GM10248 (cell line): Measurements from ENCODE around the gene NCBP3.

ENCODE experiments used
- CTCF ChIA-PET: fragments of 300-600 bp; sonication (Branson Sonifier 250); formaldehyde crosslinking; extraction: SDS; loops from one replicate; lab custom pipeline; 2021; ENCODE audit warnings: antibody characterized with exemption; lab: Yijun Ruan, JAX
- POLR2A ChIA-PET: fragments of 350-650 bp; sonication (Branson Sonifier 250); formaldehyde crosslinking; extraction: SDS; loops from one replicate; lab custom pipeline; 2020; ENCODE audit warnings: antibody characterized with exemption; lab: Yijun Ruan, JAX
- DNase-seq: peaks from one replicate; pipeline ENCODE4 v3.0.0; 2012; ENCODE audit errors: extremely low spot score
- TF ChIP-seq, protein P1 (sequence below): IDR thresholded peaks from 2 replicates; pipeline ENCODE4 v1.5.1; 2012; ENCODE audit warnings: mild to moderate bottlenecking, low read depth; ENCODE audit errors: extremely low read depth, missing control alignments, control extremely low read depth

The NCBP3 gene

DNA sequence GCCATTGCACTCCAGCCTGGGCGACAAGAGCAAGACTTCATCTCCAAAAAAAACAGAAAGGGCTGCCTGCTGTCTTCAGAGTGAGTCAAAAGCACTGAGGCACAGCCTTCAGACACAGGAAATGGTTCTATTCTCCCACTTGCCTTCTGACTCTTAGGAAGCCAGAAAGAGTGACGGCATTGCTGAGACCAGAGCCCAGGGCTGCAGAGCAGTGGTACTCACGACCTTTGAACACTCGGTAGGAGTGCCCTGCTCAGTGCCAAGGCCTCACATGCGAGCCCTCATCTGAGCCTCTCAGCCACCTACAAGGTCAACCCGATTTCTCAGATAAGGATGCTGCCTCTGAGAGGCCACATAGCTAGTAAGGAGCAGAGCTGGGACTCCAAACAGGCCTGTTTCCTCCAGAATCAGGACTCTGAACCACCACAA, 41.5 kb downstream of the NCBP3 start:
- CTCF ChIA-PET: interaction anchor here (4.6 to 6.5 kb wide), 2 partner anchors 13 to 66 kb away, joined by 14 to 43 read pairs; no protein-coding TSS in a partner anchor
- POLR2A ChIA-PET: no interaction called here
- DNase-seq: peak; percentile 78
- TF ChIP-seq, protein P1, sequence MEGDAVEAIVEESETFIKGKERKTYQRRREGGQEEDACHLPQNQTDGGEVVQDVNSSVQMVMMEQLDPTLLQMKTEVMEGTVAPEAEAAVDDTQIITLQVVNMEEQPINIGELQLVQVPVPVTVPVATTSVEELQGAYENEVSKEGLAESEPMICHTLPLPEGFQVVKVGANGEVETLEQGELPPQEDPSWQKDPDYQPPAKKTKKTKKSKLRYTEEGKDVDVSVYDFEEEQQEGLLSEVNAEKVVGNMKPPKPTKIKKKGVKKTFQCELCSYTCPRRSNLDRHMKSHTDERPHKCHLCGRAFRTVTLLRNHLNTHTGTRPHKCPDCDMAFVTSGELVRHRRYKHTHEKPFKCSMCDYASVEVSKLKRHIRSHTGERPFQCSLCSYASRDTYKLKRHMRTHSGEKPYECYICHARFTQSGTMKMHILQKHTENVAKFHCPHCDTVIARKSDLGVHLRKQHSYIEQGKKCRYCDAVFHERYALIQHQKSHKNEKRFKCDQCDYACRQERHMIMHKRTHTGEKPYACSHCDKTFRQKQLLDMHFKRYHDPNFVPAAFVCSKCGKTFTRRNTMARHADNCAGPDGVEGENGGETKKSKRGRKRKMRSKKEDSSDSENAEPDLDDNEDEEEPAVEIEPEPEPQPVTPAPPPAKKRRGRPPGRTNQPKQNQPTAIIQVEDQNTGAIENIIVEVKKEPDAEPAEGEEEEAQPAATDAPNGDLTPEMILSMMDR: no peak

DNA sequence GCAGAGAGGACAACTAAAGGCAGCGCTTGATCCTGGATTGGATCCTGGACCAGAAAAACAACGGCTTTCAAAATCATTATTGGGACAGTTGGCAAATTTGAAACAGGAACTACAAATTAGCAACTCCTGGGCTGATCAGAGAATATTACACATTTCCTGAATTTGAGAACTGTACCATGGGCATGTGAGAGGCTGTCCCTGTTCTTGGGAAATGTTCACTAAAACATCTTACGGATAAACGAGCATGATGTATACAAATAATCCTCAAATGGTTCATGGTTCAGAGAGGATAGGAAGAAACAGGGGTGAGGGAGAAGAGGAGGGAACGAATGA, 42.8 kb downstream of the NCBP3 start:
- POLR2A ChIA-PET: interaction anchor here (0.6 kb wide), 1 partner anchor 14 kb away, joined by 4 read pairs; no protein-coding TSS in a partner anchor
- no peak for DNase-seq
- CTCF ChIA-PET: no interaction called here
- TF ChIP-seq, protein P1: no peak

DNA sequence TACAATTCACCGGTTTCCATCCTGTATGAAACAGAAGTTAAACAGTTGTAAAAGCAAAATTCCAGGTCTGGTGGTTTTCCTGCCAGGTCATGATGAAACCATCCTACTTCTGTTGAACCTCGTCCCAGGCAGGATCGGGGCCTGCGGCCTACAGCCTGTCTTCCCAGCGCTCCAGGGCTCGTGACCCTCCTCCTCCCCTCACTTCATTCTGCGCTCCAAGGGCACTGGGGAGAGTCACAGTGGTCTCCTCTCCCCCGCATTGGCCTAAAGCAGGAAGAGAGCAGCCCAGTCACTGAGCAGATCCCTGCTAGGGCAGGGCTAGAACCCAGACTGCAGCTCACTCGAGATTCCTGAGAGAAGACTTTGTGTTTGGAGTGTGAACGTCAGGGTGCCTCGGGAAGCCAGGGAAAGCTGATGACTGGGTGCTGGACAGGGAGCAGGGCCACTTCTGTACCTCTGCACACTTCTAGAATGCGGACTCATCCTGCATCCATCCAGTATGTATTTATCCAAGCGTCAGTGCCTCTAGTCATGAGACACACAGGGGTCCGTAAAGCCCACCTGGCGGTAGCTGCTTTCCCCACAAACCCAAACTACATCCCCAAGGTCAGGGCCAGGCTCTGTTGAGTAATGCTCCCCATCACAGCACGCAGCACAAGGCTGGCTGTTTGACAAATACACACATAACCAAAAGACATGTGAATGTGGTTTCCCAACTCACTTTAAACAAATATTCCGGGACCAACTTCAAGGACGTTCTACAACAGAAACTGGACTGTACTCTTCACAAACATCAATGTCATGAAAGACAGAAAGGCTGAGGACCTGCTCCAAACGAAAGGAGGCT, 43.4 kb downstream of the NCBP3 start:
- TF ChIP-seq, protein P1: no peak
- POLR2A ChIA-PET: interaction anchor here (0.6 kb wide), 1 partner anchor 14 kb away, joined by 4 read pairs; no protein-coding TSS in a partner anchor
- DNase-seq: no peak
- CTCF ChIA-PET: no interaction called here

DNA sequence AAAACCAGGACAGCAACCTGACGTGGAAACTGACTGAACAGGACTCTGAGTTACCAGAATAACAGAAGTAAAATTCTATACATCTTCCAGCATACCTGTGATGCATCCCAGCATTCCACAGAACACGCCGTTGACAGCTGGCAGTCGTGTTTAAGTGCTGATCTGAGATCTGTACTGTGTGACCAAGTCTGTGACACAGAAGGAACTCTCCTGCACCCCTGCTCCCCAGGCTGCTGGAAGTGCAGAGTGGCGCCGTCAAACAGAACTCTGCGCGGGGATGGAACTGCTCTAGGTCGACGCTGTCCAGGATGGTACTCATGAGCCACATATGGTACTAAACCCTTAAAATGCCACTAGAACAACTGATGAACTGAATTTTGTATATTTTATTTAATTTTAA, 44.3 kb downstream of the NCBP3 start:
- TF ChIP-seq, protein P1: no peak
- DNase-seq: no peak
- CTCF ChIA-PET: interaction anchor here (1.2 to 1.4 kb wide), 3 partner anchors 13 to 123 kb away, joined by 3 to 5 read pairs (median 3); no protein-coding TSS in a partner anchor
- POLR2A ChIA-PET: no interaction called here

DNA sequence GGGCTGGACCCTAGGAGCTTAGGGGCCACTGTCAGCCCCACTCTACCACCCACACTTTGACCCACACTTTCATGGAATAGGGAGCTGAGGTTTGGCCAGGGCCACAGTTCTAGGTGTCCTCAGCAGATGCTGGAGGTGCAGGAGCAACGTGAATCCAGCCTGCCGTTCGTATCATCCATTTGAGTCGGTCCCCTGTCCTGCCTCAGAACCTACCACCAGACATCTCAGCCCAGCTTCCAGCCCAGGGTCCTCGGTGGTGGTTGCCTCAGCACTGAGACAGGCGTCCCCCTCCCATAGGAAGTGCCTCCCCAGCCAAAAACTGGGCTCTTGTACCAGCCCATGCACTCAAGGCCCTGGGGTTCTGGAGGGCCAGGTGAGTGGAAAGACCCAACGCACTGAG, 44.7 kb downstream of the NCBP3 start:
- CTCF ChIA-PET: interaction anchor here (0.9 to 1.4 kb wide), 5 partner anchors 10 to 122 kb away, joined by 3 to 5 read pairs (median 3); no protein-coding TSS in a partner anchor
- TF ChIP-seq, protein P1: no peak
- DNase-seq: no peak
- POLR2A ChIA-PET: no interaction called here

DNA sequence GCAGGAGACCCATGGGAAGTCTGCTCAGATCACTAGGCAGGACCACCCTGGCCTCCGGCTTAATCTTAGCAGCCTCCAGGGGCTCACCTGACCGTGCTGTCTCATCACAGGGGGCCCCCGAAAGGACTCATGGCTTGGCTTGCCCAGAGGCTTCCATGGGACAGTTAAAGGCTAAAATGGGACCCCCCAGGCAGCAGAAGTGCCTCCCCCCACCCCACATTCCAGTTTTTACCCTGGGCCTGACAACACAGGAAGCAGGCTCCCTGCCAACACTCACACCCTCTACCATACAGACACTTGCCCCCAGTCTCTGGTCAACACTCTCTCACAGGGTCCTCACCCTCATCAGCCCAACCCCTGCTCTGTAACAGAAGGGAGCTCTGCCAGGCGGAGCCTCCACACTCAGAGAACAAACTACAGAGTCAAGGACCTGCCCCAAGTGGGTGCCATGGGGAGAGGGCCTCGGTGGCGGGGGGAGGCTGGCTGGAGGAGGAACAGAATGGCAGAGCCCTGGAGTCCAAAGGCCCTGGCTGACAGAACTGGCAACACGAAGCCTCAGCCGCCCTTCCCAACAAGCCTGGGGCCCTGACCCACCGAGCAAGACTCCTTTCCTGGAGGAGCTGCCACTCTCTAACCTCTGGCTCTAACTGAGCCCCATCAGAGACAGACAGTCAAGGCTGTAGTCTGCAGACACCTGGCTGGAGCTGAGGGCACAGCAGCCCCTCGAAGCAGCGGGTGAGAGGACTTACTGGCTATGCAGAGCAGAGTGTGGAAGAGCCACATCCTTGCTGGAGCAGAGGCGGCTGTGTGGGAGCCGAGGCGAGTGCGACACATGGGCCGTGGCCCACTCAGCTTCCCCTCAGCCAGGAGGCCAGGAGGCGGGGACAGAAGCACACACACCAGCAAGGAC, 45.4 kb downstream of the NCBP3 start, which contains the start of gene ITGAE:
Gene ITGAE, minus strand, starts transcription at position 827 of the 910 bp plus-strand sequence. Its CDS starts 44 bp downstream, at position 783.
- CTCF ChIA-PET: interaction anchor here (0.9 to 1.4 kb wide), 5 partner anchors 9 to 121 kb away, joined by 3 to 5 read pairs (median 3); no protein-coding TSS in a partner anchor
- DNase-seq: no peak
- POLR2A ChIA-PET: interaction anchor here (0.5 kb wide), 1 partner anchor 30 kb away, joined by 3 read pairs; no protein-coding TSS in a partner anchor
- TF ChIP-seq, protein P1: no peak
